C4-2B (cell line): Measurements from ENCODE around the gene CHN1.

Experiments
- ZFX ChIP-seq: fragments of 450-650 bp; IDR thresholded peaks from 2 replicates; pipeline ENCODE4 v1.6.1; 2017
- TF ChIP-seq, protein P1 (sequence below): fragments of 450-650 bp; conservative IDR thresholded peaks from 2 replicates; pipeline ENCODE4 v1.5.1; 2017; ENCODE audit warnings: mild to moderate bottlenecking

DNA sequence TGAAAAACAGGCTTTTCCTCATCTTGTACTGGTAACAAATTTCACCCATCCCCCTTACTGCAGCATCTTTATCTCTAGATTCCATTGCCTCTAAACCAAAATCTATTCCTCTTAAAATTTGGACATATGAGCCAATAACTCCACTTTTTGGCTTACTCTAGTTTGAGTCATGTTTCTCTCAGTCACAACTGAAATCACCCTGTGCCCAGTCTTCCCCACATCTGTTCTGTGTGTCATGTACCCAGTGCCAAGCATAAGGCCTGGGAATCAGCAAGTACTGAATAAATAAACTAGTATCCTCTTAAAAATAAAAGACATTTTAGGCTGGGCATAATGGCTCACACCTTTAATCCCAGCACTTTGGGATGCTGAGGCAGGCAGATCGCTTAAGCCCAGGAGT lies 20.8 kb upstream of the CHN1 start:
- TF ChIP-seq, protein P1, sequence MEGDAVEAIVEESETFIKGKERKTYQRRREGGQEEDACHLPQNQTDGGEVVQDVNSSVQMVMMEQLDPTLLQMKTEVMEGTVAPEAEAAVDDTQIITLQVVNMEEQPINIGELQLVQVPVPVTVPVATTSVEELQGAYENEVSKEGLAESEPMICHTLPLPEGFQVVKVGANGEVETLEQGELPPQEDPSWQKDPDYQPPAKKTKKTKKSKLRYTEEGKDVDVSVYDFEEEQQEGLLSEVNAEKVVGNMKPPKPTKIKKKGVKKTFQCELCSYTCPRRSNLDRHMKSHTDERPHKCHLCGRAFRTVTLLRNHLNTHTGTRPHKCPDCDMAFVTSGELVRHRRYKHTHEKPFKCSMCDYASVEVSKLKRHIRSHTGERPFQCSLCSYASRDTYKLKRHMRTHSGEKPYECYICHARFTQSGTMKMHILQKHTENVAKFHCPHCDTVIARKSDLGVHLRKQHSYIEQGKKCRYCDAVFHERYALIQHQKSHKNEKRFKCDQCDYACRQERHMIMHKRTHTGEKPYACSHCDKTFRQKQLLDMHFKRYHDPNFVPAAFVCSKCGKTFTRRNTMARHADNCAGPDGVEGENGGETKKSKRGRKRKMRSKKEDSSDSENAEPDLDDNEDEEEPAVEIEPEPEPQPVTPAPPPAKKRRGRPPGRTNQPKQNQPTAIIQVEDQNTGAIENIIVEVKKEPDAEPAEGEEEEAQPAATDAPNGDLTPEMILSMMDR = no peak
- no peak for TF ChIP-seq ZFX
